ENCODE measurements around the gene UBASH3B. TPM values are rescaled to one million over a fixed set of nuclear protein-coding genes. Genes with fewer than 3 reads are reported as not detected.

The UBASH3B gene
- total RNA-seq, 1 experiment from 2014 or later, result 8.0 TPM

DNA sequence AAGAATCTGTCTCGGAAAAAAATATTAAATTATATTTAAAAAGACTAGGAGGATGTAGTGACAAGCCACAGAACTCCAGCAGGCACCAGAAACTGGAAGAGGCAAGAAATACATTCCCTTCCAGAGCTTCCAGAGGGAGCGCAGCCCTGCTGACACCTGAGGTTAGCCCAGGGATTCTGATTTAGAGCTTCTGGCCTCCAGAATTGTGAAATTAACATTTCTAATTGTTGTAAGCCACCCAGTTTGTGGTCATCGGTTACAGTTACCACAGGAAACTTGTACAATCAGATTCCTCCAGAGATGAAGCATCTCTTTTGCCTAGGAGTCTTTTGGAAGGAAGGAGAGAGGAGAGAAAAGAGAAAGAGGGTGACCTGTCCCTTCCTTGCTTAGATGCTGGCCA is 6.4 kb upstream of the UBASH3B start:
- Mint-ChIP-seq H3K4me1 (peaks cover 0 to 3% of the 10 kb centered on the region in 2 experiments; a peak in 2 of 4 replicates), H3K27me3 (ENCODE audit: low read depth) (peaks cover 26% of the 10 kb centered on the region), H3K4me3 (no peak overlapping the region), H3K27ac (no peak overlapping the region), H3K9me3 (no peaks in the 10 kb centered on the region), H3K36me3 (ENCODE audit: insufficient read depth in 1 of 3, low read depth in 3 of 3) (no peaks in the 10 kb centered on the region)
- H2BK20ac ChIP-seq (ENCODE audit: low read depth, low read length, poor library complexity, severe bottlenecking), result no peak overlapping the region
- H3K56ac ChIP-seq (ENCODE audit: insufficient read length, low read depth, low read length), result no peak overlapping the region
- peaks cover under 1% of the 10 kb centered on the region; the same call in 1 of the 2 replicates for H3K27me3 ChIP-seq (ENCODE audit: insufficient read depth, low read length)
- H3K4me1 ChIP-seq (ENCODE audit: insufficient read depth, low read length), result no peaks in the 10 kb centered on the region; the same call in 1 of the 2 replicates
- no peaks in the 10 kb centered on the region for H3K79me2 ChIP-seq (ENCODE audit: insufficient read depth, low read length)
- H2AFZ ChIP-seq (ENCODE audit: low read length), result no peak overlapping the region
- TF ChIP-seq CTCF (conservative IDR thresholded peaks at IDR 0.05), result no peak
- no peak overlapping the region for H3T11ph ChIP-seq (ENCODE audit: low read length)
- no peak overlapping the region for H3K14ac ChIP-seq (ENCODE audit: insufficient read depth, low read length)
- H2BK5ac ChIP-seq (ENCODE audit: insufficient read length, low read length), result no peak overlapping the region
- H3K23ac ChIP-seq (ENCODE audit: insufficient read length, low read depth, low read length), result no peak overlapping the region
- H3K9ac ChIP-seq (ENCODE audit: extremely low read depth, insufficient read length, low read length), result no peak overlapping the region
- no peak overlapping the region for H2BK12ac ChIP-seq (ENCODE audit: insufficient read length, low read depth, low read length)
- no peak overlapping the region for H2BK120ac ChIP-seq (ENCODE audit: low read depth, low read length, poor library complexity, severe bottlenecking)
- H3K27ac ChIP-seq (ENCODE audit: insufficient read length, low read depth, low read length), result no peak overlapping the region
- H3K4me2 ChIP-seq (ENCODE audit: insufficient read depth, insufficient read length, low read length), result no peak overlapping the region
- H3K9me3 ChIP-seq (ENCODE audit: control insufficient read depth, low read depth, low read length), result no peaks in the 10 kb centered on the region
- no peak overlapping the region for H4K91ac ChIP-seq (ENCODE audit: insufficient read length, low read depth, low read length)
- no peak overlapping the region for H3K18ac ChIP-seq (ENCODE audit: insufficient read length, low read depth, low read length)
- no peak overlapping the region for H2BK15ac ChIP-seq (ENCODE audit: low read depth, low read length)
- no peaks in the 10 kb centered on the region for H3K79me1 ChIP-seq (ENCODE audit: insufficient read depth, low read depth, low read length, poor library complexity, severe bottlenecking)
- no peaks in the 10 kb centered on the region for H4K20me1 ChIP-seq (ENCODE audit: control insufficient read depth, insufficient read depth, insufficient read length)
- no peak overlapping the region for H4K8ac ChIP-seq (replicated peaks; ENCODE audit: insufficient read length, low read depth, low read length)
- H3K23me2 ChIP-seq (ENCODE audit: insufficient read length, low read depth, low read length, poor library complexity, severe bottlenecking), result no peaks in the 10 kb centered on the region
- H3K4ac ChIP-seq (ENCODE audit: low read depth, low read length), result no peak overlapping the region
- no peak overlapping the region for H4K5ac ChIP-seq (ENCODE audit: insufficient read length, low read depth, low read length)
- H2AK5ac ChIP-seq (ENCODE audit: insufficient read length, low read length), result no peak overlapping the region
- WGBS (ENCODE audit: extremely low coverage, insufficient read length, low lambda C conversion rate), result no CpG with 5 or more reads among the region's 3 CpGs
- no peak for DNase-seq
